Measurements from ENCODE around the gene IL31. TPM values are rescaled to one million over a fixed set of nuclear protein-coding genes. Genes with fewer than 3 reads are reported as not detected.
A peak's percentile ranks its signal among the peaks of the same experiment; 100 is the strongest.

The IL31 gene
- total RNA-seq, 1 donor from 2014 or later: not detected

GRCh38 chr12:122139266-122139665 is 34.8 kb downstream of the IL31 start:
- Mint-ChIP-seq H3K4me1 (ENCODE audit: low read depth) (no peaks in the 10 kb centered on the region), H3K27ac (ENCODE audit: unreplicated experiment) (no peak overlapping the region), H3K9me3 (ENCODE audit: low read depth) (no peaks in the 10 kb centered on the region), H3K36me3 (ENCODE audit: low read depth) (peaks cover 28% of the 10 kb centered on the region), H3K27me3 (ENCODE audit: low read depth) (no peaks in the 10 kb centered on the region), H3K4me3 (ENCODE audit: unreplicated experiment) (no peak overlapping the region)
- TF ChIP-seq, protein P1, sequence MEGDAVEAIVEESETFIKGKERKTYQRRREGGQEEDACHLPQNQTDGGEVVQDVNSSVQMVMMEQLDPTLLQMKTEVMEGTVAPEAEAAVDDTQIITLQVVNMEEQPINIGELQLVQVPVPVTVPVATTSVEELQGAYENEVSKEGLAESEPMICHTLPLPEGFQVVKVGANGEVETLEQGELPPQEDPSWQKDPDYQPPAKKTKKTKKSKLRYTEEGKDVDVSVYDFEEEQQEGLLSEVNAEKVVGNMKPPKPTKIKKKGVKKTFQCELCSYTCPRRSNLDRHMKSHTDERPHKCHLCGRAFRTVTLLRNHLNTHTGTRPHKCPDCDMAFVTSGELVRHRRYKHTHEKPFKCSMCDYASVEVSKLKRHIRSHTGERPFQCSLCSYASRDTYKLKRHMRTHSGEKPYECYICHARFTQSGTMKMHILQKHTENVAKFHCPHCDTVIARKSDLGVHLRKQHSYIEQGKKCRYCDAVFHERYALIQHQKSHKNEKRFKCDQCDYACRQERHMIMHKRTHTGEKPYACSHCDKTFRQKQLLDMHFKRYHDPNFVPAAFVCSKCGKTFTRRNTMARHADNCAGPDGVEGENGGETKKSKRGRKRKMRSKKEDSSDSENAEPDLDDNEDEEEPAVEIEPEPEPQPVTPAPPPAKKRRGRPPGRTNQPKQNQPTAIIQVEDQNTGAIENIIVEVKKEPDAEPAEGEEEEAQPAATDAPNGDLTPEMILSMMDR (IDR thresholded peaks at IDR 0.05): no peak
- DNase-seq (ENCODE audit: low spot score): no peak

DNA sequence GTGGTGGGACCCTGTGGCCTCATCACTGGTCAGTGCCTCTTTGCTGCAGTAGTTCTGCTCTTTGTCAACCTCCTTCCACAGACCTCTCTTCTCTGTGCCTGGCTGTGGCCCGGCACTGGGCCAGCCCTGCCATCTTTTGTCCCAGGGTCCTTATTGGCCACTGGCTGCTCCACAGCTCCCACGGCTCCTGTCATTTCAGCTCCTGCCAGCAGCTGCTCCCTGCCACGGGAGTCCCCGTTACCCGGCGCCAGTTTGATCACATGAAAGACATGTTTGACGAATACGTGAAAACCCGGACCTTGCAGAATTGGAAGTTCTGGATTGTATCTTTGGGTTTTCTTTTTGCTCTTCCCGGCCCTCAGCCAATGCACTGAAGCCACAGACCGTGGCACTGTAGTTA is 35.4 kb downstream of the IL31 start:
- Mint-ChIP-seq H3K27me3 (ENCODE audit: low read depth) (no peaks in the 10 kb centered on the region), H3K9me3 (ENCODE audit: low read depth) (no peaks in the 10 kb centered on the region), H3K36me3 (ENCODE audit: low read depth) (peaks cover 31% of the 10 kb centered on the region), H3K4me1 (ENCODE audit: low read depth) (no peaks in the 10 kb centered on the region), H3K4me3 (ENCODE audit: unreplicated experiment) (no peak overlapping the region), H3K27ac (ENCODE audit: unreplicated experiment) (no peak overlapping the region)
- TF ChIP-seq, protein P1 (IDR thresholded peaks at IDR 0.05): no peak
- DNase-seq (ENCODE audit: low spot score): no peak

DNA sequence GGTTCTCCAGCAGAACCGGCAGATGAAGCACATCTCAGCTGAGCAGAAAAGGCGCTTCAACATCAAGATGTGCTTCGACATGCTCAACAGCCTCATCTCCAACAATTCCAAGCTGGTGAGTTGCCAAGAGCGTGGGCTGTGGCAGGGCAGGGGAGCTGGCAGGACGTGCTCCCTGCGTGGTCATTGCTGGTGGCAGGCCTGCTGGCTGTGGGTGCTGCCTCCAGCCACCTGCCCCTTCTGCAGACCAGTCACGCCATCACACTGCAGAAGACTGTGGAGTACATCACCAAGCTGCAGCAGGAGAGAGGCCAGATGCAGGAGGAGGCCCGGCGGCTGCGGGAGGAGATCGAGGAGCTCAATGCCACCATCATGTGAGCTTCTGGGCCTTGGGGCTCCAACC is 35.8 kb downstream of the IL31 start:
- no peaks in the 10 kb centered on the region for H3K9me3 Mint-ChIP-seq (ENCODE audit: low read depth)
- H3K27ac Mint-ChIP-seq (ENCODE audit: unreplicated experiment): no peak overlapping the region
- no peak for DNase-seq (ENCODE audit: low spot score)
- no peak overlapping the region for H3K4me3 Mint-ChIP-seq (ENCODE audit: unreplicated experiment)
- peaks cover 34% of the 10 kb centered on the region for H3K36me3 Mint-ChIP-seq (ENCODE audit: low read depth)
- TF ChIP-seq, protein P1 (IDR thresholded peaks at IDR 0.05): no peak
- no peaks in the 10 kb centered on the region for H3K27me3 Mint-ChIP-seq (ENCODE audit: low read depth)
- H3K4me1 Mint-ChIP-seq (ENCODE audit: low read depth): no peaks in the 10 kb centered on the region

GRCh38 chr12:122137681-122138080 is 36.3 kb downstream of the IL31 start:
- Mint-ChIP-seq H3K4me3 (ENCODE audit: unreplicated experiment) (no peak overlapping the region), H3K4me1 (ENCODE audit: low read depth) (no peaks in the 10 kb centered on the region), H3K27ac (ENCODE audit: unreplicated experiment) (no peak overlapping the region), H3K36me3 (ENCODE audit: low read depth) (peaks cover 36% of the 10 kb centered on the region), H3K27me3 (ENCODE audit: low read depth) (no peaks in the 10 kb centered on the region), H3K9me3 (ENCODE audit: low read depth) (no peaks in the 10 kb centered on the region)
- no peak for DNase-seq (ENCODE audit: low spot score)
- TF ChIP-seq, protein P1 (IDR thresholded peaks at IDR 0.05): no peak

- Mint-ChIP-seq H3K27me3 (ENCODE audit: low read depth) (no peaks in the 10 kb centered on the region), H3K36me3 (ENCODE audit: low read depth) (peaks cover 36% of the 10 kb centered on the region), H3K27ac (ENCODE audit: unreplicated experiment) (no peak overlapping the region), H3K9me3 (ENCODE audit: low read depth) (no peaks in the 10 kb centered on the region), H3K4me3 (ENCODE audit: unreplicated experiment) (no peak overlapping the region), H3K4me1 (ENCODE audit: low read depth) (no peaks in the 10 kb centered on the region)
- no peak for DNase-seq (ENCODE audit: low spot score)
- TF ChIP-seq, protein P1 (IDR thresholded peaks at IDR 0.05): peak; percentile 33
Observed at GRCh38 chr12:122137229-122137628, 36.8 kb downstream of the IL31 start.

Data from chondrocyte (in vitro differentiated cells).